PC-9 (cell line): Measurements from ENCODE around the gene TSHZ2. TPM values are rescaled to one million over a fixed set of nuclear protein-coding genes. Genes with fewer than 3 reads are reported as not detected.
A peak's percentile ranks its signal among the peaks of the same experiment; 100 is the strongest.

ENCODE experiments used
- BruUV-seq: library from RNA; stranded (reverse); fragments of 400-500 nt; replicated peaks from 2 replicates; lab custom pipeline; 2021; lab: Mats Ljungman, UMichigan
- CTCF ChIA-PET: fragments of 300-600 bp; sonication (Branson Sonifier 250); formaldehyde crosslinking; loops from one replicate; lab custom pipeline; 2022; ENCODE audit warnings: antibody characterized with exemption; lab: Charles Lee
- POLR2A ChIA-PET: fragments of 300-600 bp; sonication (Branson Sonifier 250); formaldehyde crosslinking; loops from one replicate; lab custom pipeline; 2022; ENCODE audit warnings: antibody characterized with exemption; ENCODE audit not compliant: unreplicated experiment; lab: Charles Lee
- DNase-seq, 2 experiments: peaks; one replicate each; pipeline versions ENCODE4 v3.0.0 to v3.0.0-alpha.2; 2015 to 2022; ENCODE audit warnings: mixed read lengths in 1 of 2
- H2AFZ ChIP-seq: fragments of 200-600 bp; sonication (generic); 2 replicates; pipeline ENCODE4 v1.8.1; 2017; ENCODE audit warnings: antibody characterized with exemption
- H3F3A ChIP-seq: fragments of 200-600 bp; sonication (generic); 2 replicates; pipeline ENCODE4 v1.8.1; 2017; ENCODE audit warnings: antibody characterized with exemption, mild to moderate bottlenecking, low read depth; ENCODE audit not compliant: insufficient read depth
- H3K27ac ChIP-seq: fragments of 200-600 bp; sonication (generic); 2 replicates; pipeline ENCODE4 v1.6.1; 2016; ENCODE audit warnings: mixed run types
- H3K27me3 ChIP-seq: fragments of 200-600 bp; sonication (generic); 2 replicates; pipeline ENCODE4 v1.6.1; 2016; ENCODE audit warnings: low read depth, mixed run types; ENCODE audit not compliant: insufficient read depth
- H3K36me3 ChIP-seq: fragments of 200-600 bp; sonication (generic); 2 replicates; pipeline ENCODE4 v1.6.1; 2016; ENCODE audit warnings: low read depth, mixed run types
- H3K4me1 ChIP-seq: fragments of 200-600 bp; sonication (generic); replicated peaks from 2 replicates; pipeline ENCODE4 v1.6.1; 2016; ENCODE audit warnings: mixed run types; ENCODE audit not compliant: insufficient read depth
- H3K4me2 ChIP-seq: fragments of 200-600 bp; sonication (generic); 2 replicates; pipeline ENCODE4 v1.6.1; 2017; ENCODE audit warnings: mixed run types
- H3K4me3 ChIP-seq: fragments of 200-600 bp; sonication (generic); 2 replicates; pipeline ENCODE4 v1.6.1; 2016; ENCODE audit warnings: mixed run types
- H3K79me2 ChIP-seq: fragments of 200-600 bp; sonication (generic); 2 replicates; pipeline ENCODE4 v1.6.1; 2017; ENCODE audit warnings: low read depth, mixed run types
- H3K9me2 ChIP-seq: fragments of 200-600 bp; sonication (generic); 2 replicates; pipeline ENCODE4 v1.8.1; 2017; ENCODE audit warnings: mild to moderate bottlenecking; ENCODE audit not compliant: insufficient read depth
- H3K9me3 ChIP-seq: fragments of 200-600 bp; sonication (generic); 2 replicates; pipeline ENCODE4 v1.8.1; 2016; ENCODE audit warnings: low read depth; ENCODE audit not compliant: insufficient read depth
- H4K20me1 ChIP-seq: fragments of 200-600 bp; sonication (generic); 2 replicates; pipeline ENCODE4 v1.8.1; 2017; ENCODE audit not compliant: insufficient read depth
- CTCF ChIP-seq: fragments of 200-600 bp; sonication (generic); conservative IDR thresholded peaks from 2 replicates; pipeline ENCODE4 v1.6.1; 2017; ENCODE audit warnings: mixed run types, antibody characterized with exemption, mild to moderate bottlenecking, moderate library complexity
- EZH2 ChIP-seq: fragments of 200-600 bp; sonication (generic); IDR thresholded peaks from 2 replicates; pipeline ENCODE4 v1.8.0; 2017; ENCODE audit warnings: antibody characterized with exemption, low read depth
- intact Hi-C: fragments of 100-400 bp; cut with micrococcal nuclease; formaldehyde crosslinking; loops from one replicate; pipeline ENCODE4 v1.10.0; 2022; ENCODE audit not compliant: unreplicated experiment
- total RNA-seq: library from RNA; stranded (reverse); gene quantifications from 2 replicates; pipeline ENCODE4 v1.2.3, GENCODE V29; 2021

TSHZ2 gene
- total RNA-seq, 1 experiment from 2014 or later, result not detected

GRCh38 chr20:53243152-53243551 lies 271.0 kb downstream of the TSHZ2 start:
- TF ChIP-seq EZH2 (no peak), CTCF (no peak)
- no peaks in the 10 kb centered on the region for H3K9me3 ChIP-seq
- H3K9me2 ChIP-seq, result no peaks in the 10 kb centered on the region; the same call in 1 of the 2 replicates
- H2AFZ ChIP-seq, result no peak overlapping the region
- ChIA-PET POLR2A (no interaction called here), CTCF (no interaction called here)
- no peak overlapping the region for H3K4me2 ChIP-seq
- H3K36me3 ChIP-seq, result no peaks in the 10 kb centered on the region
- peaks cover 48% of the 10 kb centered on the region for H3K27me3 ChIP-seq
- intact Hi-C loops, result no loop called here
- H4K20me1 ChIP-seq, result no peaks in the 10 kb centered on the region
- no peak overlapping the region for H3K4me3 ChIP-seq
- DNase-seq, result peak in 1 of 2 experiments; percentile 3
- no peaks in the 10 kb centered on the region for H3F3A ChIP-seq
- no TSS peak for BruUV-seq
- H3K4me1 ChIP-seq, result no peaks in the 10 kb centered on the region
- no peak overlapping the region for H3K27ac ChIP-seq
- no peaks in the 10 kb centered on the region for H3K79me2 ChIP-seq

- Histone ChIP-seq H3K4me3 (no peak overlapping the region), H3K4me1 (no peaks in the 10 kb centered on the region), H3K9me2 (no peaks in the 10 kb centered on the region), H2AFZ (no peak overlapping the region), H3K27ac (no peak overlapping the region), H3K9me3 (no peaks in the 10 kb centered on the region), H3K4me2 (no peak overlapping the region), H3K36me3 (no peaks in the 10 kb centered on the region), H3F3A (no peaks in the 10 kb centered on the region), H3K27me3 (peaks cover 55% of the 10 kb centered on the region), H3K79me2 (no peaks in the 10 kb centered on the region), H4K20me1 (no peaks in the 10 kb centered on the region)
- no peak for TF ChIP-seq EZH2
- TF ChIP-seq CTCF, result no peak
- BruUV-seq, result no TSS peak
- ChIA-PET POLR2A (no interaction called here), CTCF (no interaction called here)
- intact Hi-C loops, result no loop called here
- DNase-seq, result no peak
Measured at GRCh38 chr20:53244711-53245110, 272.6 kb downstream of the TSHZ2 start.

- no peak overlapping the region for H3K4me2 ChIP-seq
- TF ChIP-seq CTCF, result no peak
- no peak for TF ChIP-seq EZH2
- H3K27ac ChIP-seq, result no peak overlapping the region
- H3K9me2 ChIP-seq, result no peaks in the 10 kb centered on the region
- no peaks in the 10 kb centered on the region for H3F3A ChIP-seq
- intact Hi-C loops, result no loop called here
- H3K4me1 ChIP-seq, result no peaks in the 10 kb centered on the region
- H3K79me2 ChIP-seq, result no peaks in the 10 kb centered on the region
- peaks cover 64% of the 10 kb centered on the region for H3K27me3 ChIP-seq
- no peaks in the 10 kb centered on the region for H4K20me1 ChIP-seq
- no peaks in the 10 kb centered on the region for H3K36me3 ChIP-seq
- peak in 1 of 2 experiments; percentile 29 for DNase-seq
- ChIA-PET POLR2A (no interaction called here), CTCF (no interaction called here)
- H2AFZ ChIP-seq, result no peak overlapping the region
- no TSS peak for BruUV-seq
- H3K9me3 ChIP-seq, result no peaks in the 10 kb centered on the region
- H3K4me3 ChIP-seq, result no peak overlapping the region
Measured at GRCh38 chr20:53245574-53245973, 273.4 kb downstream of the TSHZ2 start.
